Eye (tissue), 1 donor: ENCODE data around the gene GPT2.
"Not testable (repeated sequence)": the region's sequence is repeated elsewhere in the genome, so short reads cannot be mapped to it uniquely, and the experiment has no call there.

ENCODE experiments used
- DNase-seq: peaks from one replicate; pipeline ENCODE4 v3.0.0-alpha.2; 2015

The GPT2 gene

DNA sequence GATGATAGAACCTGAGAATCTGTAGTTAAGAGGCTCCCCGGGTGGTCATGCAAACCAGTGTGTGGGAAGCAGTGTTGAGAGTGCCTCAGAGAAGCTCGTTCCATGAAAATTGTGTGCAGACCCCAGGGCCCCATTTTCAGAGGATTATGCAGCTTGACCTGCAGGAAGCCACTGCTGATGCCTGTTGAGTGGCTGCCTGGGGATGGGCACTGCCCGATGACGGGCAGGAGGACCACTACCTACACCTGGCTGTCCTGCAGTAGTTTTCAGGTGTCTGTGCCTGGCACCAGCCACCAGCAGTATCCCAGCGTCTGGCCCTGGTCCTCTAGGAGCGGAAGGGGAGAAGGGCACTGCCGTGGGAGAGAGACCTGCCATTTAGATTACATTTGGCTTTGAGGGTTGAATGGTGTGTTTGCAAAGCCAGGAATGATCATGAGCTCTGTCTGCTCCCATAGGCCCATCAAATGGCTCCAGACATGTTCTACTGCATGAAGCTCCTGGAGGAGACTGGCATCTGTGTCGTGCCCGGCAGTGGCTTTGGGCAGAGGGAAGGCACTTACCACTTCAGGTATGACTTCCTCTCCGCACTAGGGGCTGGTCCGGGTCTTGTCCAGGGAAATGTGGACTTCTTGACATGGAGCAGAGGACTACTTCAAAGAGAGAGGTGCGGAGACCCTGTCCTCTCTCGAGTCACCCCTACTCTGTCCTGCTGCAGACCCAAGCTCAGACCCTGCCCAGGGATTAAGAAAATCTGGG lies 42.5 kb downstream of the GPT2 start:
- DNase-seq, result no peak

GRCh38 chr16:46927273-46927672 lies 43.1 kb downstream of the GPT2 start:
- DNase-seq, result no peak

DNA sequence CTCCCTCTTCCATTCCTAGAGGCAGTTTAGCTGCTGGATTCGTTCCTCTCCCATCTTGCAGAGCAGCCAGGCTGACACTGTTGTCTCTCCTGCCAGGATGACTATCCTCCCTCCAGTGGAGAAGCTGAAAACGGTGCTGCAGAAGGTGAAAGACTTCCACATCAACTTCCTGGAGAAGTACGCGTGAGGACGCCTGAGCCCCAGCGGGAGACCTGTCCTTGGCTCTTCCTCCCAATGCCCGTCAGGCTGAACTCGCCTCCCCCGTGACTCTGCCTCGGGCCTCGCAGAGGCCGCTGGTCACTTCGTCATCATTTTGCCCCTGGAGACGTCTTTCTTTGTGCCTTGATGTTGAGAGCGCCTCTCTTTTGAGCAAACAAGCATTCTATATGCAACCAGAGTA lies 44.6 kb downstream of the GPT2 start:
- no peak for DNase-seq

- peak; percentile 77 for DNase-seq
Measured at GRCh38 chr16:46929378-46930332, 45.5 kb downstream of the GPT2 start.

DNA sequence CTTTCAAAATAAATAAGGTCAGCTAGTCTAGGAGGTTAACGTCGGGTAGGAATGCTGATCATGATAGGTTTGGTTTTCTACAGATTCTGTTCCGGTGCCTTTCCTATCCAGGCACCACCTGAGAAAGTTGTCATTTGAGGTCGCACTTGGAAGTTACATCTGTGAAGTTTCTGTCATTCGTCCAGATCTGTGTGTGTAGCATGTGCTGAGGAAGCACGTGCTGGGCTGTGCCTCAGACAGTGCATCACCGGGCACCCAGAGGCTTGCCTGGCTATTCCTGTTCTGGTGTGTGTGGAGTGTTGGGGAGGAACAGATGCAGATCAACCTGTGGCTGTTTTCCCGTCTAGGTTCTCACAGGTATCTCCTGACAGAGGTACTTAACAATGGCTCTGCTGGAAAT lies 46.7 kb downstream of the GPT2 start:
- DNase-seq, result no peak

- no peak for DNase-seq
Measured at GRCh38 chr16:46932802-46933201, 48.6 kb downstream of the GPT2 start.

DNA sequence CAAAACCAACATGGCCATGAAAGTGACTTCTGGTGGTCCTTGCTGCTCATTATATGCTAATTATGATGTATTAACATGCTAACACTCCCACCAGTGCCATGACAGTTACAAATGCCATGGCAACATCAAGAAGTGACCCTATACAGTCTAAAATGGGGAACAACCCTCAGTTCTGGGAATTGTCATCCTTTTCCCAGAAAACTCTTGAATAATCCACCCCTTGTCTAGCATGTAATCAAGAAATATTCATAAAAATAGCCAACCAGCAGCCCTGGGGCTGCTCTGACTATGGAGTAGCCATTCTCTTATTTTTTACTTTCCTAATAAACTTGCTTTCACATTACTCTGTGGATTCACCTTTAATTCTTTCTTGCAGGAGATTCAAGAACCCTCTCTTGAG lies 53.4 kb downstream of the GPT2 start:
- no peak for DNase-seq

- DNase-seq, result not testable (repeated sequence)
Measured at GRCh38 chr16:46944713-46945112, 60.6 kb downstream of the GPT2 start.

DNA sequence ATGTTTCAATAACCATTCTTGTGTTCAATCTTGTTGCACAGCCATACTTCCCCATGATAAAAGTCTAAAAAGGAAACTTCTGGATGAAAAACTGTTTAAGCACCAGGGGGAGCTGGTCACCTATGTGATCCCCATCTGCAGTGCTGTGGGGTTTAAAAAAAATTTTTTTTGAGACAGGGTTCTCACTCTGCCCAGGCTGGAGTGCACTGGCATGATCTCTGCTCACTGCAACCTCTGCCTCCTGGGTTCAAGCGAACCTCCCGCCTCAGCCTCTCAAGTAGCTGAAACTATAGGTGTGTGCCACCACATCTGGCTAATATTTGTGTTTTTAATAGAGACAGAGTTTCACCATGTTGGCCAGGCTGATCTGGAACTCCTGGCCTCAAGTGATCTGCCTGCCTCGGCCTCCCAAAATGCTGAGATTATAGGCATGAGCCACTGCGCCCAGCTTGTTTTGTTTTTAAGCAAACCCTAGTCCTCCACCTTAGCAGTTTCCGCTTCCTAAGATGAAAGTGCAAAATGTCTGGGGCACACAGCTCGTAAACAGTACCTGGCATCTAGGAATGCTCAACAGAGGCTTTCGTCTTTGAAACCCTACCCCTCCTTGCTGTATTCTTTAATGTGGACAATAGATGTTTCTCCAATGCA lies 63.9 kb downstream of the GPT2 start:
- peak; percentile 49 for DNase-seq

GRCh38 chr16:46948548-46949166 lies 64.5 kb downstream of the GPT2 start:
- no peak for DNase-seq

- no peak for DNase-seq
Measured at GRCh38 chr16:46949241-46949892, 65.2 kb downstream of the GPT2 start.

DNA sequence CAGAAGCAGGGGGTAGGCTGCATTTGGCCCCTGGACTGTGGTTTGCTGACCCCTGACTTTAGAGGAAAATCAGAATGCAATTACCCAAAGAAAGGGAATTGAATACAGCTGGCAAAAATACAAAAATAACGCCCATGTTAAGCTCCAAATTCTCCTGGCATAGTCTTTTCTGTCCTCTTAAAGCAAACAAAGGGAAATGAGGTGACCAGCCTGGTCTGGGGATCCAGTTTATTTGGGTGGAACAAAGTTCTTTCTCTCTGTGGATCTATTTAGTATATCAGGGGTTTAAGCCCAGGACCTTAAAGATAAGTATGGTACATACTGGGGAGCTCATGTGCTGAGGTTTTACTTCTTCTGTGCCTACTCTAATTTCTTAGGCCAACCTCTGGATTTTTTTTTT lies 65.8 kb downstream of the GPT2 start:
- DNase-seq, result no peak

DNA sequence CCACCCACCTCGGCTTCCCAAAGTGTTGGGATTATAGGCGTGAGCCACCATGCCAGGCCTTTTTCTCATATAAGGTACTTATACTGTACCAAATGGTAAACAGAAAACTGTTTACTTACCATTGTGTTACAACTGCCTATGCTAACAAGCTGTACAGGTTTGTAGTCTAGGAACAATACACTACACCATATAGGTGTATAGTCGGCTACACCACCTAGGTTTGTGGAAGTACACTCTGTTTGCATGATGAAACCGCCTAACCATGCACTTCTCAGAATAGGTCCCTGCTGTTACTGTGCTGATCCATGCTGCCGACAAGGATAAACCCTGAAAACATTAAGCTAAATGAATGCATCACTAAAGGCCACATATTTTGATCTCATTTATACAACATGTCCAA lies 70.4 kb downstream of the GPT2 start:
- DNase-seq, result no peak

DNA sequence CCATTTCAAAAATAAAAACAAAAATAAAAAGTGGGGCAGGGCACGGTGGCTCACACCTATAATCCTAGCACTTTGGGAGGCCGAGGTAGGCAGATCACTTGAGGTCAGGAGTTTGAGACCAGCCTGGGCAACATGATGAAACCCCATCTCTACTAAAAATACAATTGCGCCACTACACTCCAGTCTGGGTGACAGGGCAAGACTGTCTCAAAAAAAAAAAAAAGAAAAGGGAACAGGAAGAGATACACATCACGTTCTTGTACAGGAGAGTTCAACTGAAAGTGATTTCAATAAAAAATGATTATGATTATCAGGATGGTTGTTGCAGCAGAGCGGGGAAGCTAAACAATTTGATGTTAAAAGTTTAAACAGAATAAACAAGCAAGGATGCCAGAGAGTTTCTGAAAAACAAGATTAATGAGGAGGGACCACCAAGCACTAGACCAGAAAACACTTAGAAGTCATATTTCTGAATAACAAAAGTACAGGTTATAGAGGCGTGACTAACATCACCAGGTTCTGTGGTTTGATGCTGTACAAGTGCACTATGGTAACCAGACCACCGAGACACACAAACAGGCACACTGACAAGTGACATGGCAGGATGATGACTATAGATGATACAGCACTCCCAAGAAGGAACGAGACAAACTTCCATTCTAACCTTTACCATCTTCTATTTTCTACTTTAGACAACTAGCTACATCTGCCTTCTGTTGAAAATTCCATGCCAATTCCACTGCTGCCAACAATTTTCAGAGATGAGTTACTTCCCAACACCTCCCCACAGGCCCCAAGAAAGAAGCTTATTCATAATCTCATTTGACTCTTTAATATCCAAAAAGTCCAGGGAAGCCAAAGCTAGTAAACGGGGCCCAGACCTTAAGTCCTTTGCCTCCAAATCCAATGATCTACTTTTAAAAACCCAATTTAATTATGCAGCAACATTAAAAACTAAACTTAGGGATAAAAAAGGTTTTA lies 77.5 kb downstream of the GPT2 start:
- no peak for DNase-seq

- no peak for DNase-seq
Measured at GRCh38 chr16:46962629-46963028, 78.5 kb downstream of the GPT2 start.

- no peak for DNase-seq
Measured at GRCh38 chr16:46968063-46968435, 83.9 kb downstream of the GPT2 start.

- no peak for DNase-seq
Measured at GRCh38 chr16:46970089-46970488, 85.9 kb downstream of the GPT2 start.

GRCh38 chr16:46971271-46971670 lies 87.1 kb downstream of the GPT2 start:
- no peak for DNase-seq

DNA sequence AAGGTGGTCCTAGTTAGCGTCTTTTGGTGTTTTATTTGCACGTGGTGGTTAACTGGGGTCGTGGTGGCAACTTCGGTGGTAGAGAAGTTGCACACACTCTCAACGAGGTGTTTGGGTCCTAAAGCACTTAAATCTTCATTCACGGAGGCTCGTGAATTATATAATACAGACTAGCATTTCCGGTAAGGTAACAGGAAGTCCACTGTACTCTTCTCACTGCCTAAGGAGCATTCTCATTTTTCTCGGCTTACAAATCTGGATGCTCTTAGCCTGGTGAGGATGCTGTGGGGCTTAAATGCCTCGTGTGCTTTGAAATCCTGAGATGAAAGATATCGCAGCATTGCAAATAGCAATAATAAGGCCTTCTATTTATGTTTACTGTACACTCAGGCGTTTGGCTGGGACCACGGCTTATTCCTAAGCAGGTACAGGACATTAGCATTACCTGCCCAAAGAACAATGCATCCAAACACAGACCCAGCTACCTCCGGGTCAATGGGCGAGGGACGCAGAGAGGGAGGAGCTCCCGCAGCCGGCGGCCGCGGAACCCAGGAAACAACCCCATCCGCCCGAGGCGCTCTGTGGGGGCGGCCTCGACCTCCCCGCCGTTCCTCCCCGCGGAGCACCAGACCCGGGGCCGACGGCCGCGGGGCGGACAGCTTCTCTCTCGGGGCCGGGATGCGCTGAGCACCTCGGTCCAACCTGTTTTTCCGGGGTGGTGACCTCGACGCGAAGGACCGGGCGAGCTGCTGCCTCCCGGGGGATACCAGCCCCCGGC lies 88.5 kb downstream of the GPT2 start:
- DNase-seq, result peak; percentile 73

GRCh38 chr16:46973207-46973995 lies 89.2 kb downstream of the GPT2 start, which contains the start of gene DNAJA2:
Gene DNAJA2 (minus strand): TSS chr16:46973674. CDS start chr16:46973572, 102 bp downstream.
- peak; percentile 98 for DNase-seq
